GM23248 (cell line): ENCODE data around the gene ZNF280C.

Experiments used
- EZH2 ChIP-seq: fragments of 200-600 bp; sonication (generic); IDR thresholded peaks from 2 replicates; pipeline ENCODE4 v1.6.1; 2018; ENCODE audit warnings: antibody characterized with exemption, mild to moderate bottlenecking; ENCODE audit not compliant: insufficient read depth, poor library complexity, severe bottlenecking
- EZH2phosphoT487 ChIP-seq: fragments of 200-600 bp; sonication (generic); IDR thresholded peaks from 2 replicates; pipeline ENCODE4 v1.6.1; 2018; ENCODE audit warnings: antibody characterized with exemption, moderate library complexity, mild to moderate bottlenecking, low read depth; ENCODE audit not compliant: insufficient read depth

DNA sequence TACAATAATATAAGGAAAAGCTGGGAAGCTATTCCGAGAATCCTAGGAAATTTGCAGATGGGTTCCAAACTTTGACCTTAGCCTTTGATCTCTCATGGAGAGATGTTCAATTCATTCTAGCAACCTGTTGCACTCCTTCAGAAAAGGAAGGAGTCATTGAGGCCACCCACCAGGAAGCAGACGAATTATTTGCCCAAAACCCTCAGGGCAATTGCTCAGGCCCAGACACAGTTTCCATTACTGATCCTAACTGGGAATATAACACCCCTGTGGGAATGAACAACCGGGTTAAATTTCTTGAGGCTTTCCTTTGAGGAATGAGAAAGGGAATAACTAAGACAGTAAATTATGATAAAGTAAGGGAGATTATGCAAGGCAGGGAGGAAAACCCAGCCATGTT is 13.5 kb upstream of the ZNF280C start:
- TF ChIP-seq EZH2 (no peak), EZH2phosphoT487 (no peak)
